Stimulated activated CD4-positive, alpha-beta T cell treated with anti-CD3 and anti-CD28 coated beads, Interleukin-4, amount 100 ng/mL, for 48 hours (primary cell): ENCODE measurements around the gene ABCA3.
A peak's percentile ranks its signal among the peaks of the same experiment; 100 is the strongest.

Experiments
- DNase-seq, 2 donors: peaks; one replicate each; pipeline ENCODE4 v3.0.0-alpha.2; 2020; ENCODE audit warnings: low read depth in 2 of 2

ABCA3 gene

GRCh38 chr16:2357331-2357730, 16.8 kb upstream of the ABCA3 start:
- DNase-seq = no peak

- DNase-seq = no peak
Observed at GRCh38 chr16:2350500-2350899, 10.0 kb upstream of the ABCA3 start.

- no peak for DNase-seq
Observed at GRCh38 chr16:2343211-2343610, 2.7 kb upstream of the ABCA3 start.

- DNase-seq = no peak
Observed at GRCh38 chr16:2341456-2342447, 1.2 kb upstream of the ABCA3 start.

GRCh38 chr16:2339521-2340484, 725 bp downstream of the ABCA3 start:
- peak; percentile 30 to 36 for DNase-seq

GRCh38 chr16:2337431-2338296, 2.9 kb downstream of the ABCA3 start:
- no peak for DNase-seq

GRCh38 chr16:2335286-2335895, 5.1 kb downstream of the ABCA3 start:
- no peak for DNase-seq

GRCh38 chr16:2333772-2334379, 6.7 kb downstream of the ABCA3 start:
- no peak for DNase-seq

GRCh38 chr16:2333231-2333630, 7.3 kb downstream of the ABCA3 start:
- no peak for DNase-seq

GRCh38 chr16:2331931-2332267, 8.6 kb downstream of the ABCA3 start:
- DNase-seq = no peak

- no peak for DNase-seq
Observed at GRCh38 chr16:2331199-2331930, 9.2 kb downstream of the ABCA3 start.

- DNase-seq = no peak
Observed at GRCh38 chr16:2329532-2329931, 11.0 kb downstream of the ABCA3 start.

GRCh38 chr16:2328428-2328827, 12.1 kb downstream of the ABCA3 start:
- DNase-seq = no peak

GRCh38 chr16:2326191-2326590, 14.3 kb downstream of the ABCA3 start:
- DNase-seq = no peak

GRCh38 chr16:2325791-2326190, 14.7 kb downstream of the ABCA3 start:
- DNase-seq = no peak

GRCh38 chr16:2325181-2325580, 15.3 kb downstream of the ABCA3 start:
- no peak for DNase-seq

GRCh38 chr16:2324296-2324859, 16.1 kb downstream of the ABCA3 start:
- DNase-seq = no peak

GRCh38 chr16:2323701-2324100, 16.8 kb downstream of the ABCA3 start:
- DNase-seq = no peak

- no peak for DNase-seq
Observed at GRCh38 chr16:2319606-2320005, 20.9 kb downstream of the ABCA3 start.
